ENCODE data around the gene SUPT3H. TPM values are rescaled to one million over a fixed set of nuclear protein-coding genes. Genes with fewer than 3 reads are reported as not detected.

SUPT3H gene
- total RNA-seq, 1 experiment from 2014 or later = 10.3 TPM

DNA sequence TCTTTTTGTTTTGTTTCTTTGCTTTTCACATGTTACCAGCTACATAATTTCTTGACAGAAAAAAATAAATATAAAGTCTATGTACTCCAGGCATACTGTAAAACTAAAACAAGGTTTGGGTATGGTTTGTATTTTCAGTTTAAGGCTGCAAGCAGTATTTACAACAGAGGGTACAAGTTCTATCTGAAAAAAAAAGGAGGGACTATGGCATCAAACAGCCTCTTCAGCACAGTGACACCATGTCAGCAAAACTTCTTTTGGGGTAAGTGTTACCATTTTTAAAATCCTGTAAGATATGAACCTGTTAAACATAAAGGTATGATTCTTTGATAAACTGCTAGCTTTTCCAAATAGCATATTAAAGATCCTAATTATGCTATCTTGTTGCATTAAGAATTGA is 49.2 kb downstream of the SUPT3H start:
- Mint-ChIP-seq H3K36me3 (ENCODE audit: insufficient read depth, unreplicated experiment) (no peaks in the 10 kb centered on the region), H3K27ac (ENCODE audit: unreplicated experiment) (no peak overlapping the region), H3K27me3 (ENCODE audit: unreplicated experiment) (no peaks in the 10 kb centered on the region), H3K4me1 (ENCODE audit: low read depth, unreplicated experiment) (no peaks in the 10 kb centered on the region), H3K9me3 (ENCODE audit: low read depth, unreplicated experiment) (no peaks in the 10 kb centered on the region), H3K4me3 (ENCODE audit: low read depth, unreplicated experiment) (no peak overlapping the region)
- TF ChIP-seq, protein P1, sequence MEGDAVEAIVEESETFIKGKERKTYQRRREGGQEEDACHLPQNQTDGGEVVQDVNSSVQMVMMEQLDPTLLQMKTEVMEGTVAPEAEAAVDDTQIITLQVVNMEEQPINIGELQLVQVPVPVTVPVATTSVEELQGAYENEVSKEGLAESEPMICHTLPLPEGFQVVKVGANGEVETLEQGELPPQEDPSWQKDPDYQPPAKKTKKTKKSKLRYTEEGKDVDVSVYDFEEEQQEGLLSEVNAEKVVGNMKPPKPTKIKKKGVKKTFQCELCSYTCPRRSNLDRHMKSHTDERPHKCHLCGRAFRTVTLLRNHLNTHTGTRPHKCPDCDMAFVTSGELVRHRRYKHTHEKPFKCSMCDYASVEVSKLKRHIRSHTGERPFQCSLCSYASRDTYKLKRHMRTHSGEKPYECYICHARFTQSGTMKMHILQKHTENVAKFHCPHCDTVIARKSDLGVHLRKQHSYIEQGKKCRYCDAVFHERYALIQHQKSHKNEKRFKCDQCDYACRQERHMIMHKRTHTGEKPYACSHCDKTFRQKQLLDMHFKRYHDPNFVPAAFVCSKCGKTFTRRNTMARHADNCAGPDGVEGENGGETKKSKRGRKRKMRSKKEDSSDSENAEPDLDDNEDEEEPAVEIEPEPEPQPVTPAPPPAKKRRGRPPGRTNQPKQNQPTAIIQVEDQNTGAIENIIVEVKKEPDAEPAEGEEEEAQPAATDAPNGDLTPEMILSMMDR (IDR thresholded peaks at IDR 0.05; ENCODE audit: unreplicated experiment) = no peak
- no TSS peak for BruUV-seq (replicated peaks)
- DNase-seq = no peak
- CTCF ChIA-PET = no interaction called here
- intact Hi-C loops (cut with micrococcal nuclease; ENCODE audit: unreplicated experiment) = no loop called here

DNA sequence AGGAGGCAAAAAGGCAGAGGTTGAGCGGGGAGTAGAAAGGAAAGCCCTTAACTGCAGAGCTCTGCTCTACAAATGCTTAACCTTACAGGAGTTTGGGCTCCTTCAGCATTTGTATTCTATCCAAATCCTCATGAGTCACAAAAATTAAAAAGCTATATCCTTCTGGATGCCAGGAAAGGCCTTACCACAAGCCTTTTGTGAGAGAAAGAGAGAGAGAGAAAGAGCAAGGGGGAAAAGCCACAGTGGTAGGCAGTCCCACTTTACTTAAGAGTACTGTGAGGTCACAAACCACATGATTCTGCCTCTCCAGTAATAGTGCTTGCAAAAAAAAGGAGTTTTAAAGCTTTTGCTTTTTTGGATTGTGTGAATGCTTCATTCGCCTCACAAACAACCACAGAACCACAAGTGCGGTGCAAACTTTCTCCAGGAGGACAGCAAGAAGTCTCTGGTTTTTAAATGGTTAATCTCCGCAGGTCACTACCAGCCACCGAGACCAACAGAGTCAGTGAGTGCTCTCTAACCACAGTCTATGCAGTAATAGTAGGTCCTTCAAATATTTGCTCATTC is 49.7 kb downstream of the SUPT3H start, which contains the start of gene RUNX2:
Gene RUNX2, plus strand, starts transcription at position 375 of the 567 bp plus-strand sequence. CDS start 397 bp downstream, outside the sequence.
- H3K27me3 Mint-ChIP-seq (ENCODE audit: unreplicated experiment) = no peaks in the 10 kb centered on the region
- no peaks in the 10 kb centered on the region for H3K9me3 Mint-ChIP-seq (ENCODE audit: low read depth, unreplicated experiment)
- no peaks in the 10 kb centered on the region for H3K4me1 Mint-ChIP-seq (ENCODE audit: low read depth, unreplicated experiment)
- CTCF ChIA-PET = no interaction called here
- intact Hi-C loops (cut with micrococcal nuclease; ENCODE audit: unreplicated experiment) = no loop called here
- TF ChIP-seq, protein P1 (IDR thresholded peaks at IDR 0.05; ENCODE audit: unreplicated experiment) = no peak
- no peak for DNase-seq
- H3K4me3 Mint-ChIP-seq (ENCODE audit: low read depth, unreplicated experiment) = no peak within 1 kb of the TSS
- no TSS peak for BruUV-seq (replicated peaks)
- no peaks in the 10 kb centered on the region for H3K36me3 Mint-ChIP-seq (ENCODE audit: insufficient read depth, unreplicated experiment)
- no peak within 1 kb of the TSS for H3K27ac Mint-ChIP-seq (ENCODE audit: unreplicated experiment)

DNA sequence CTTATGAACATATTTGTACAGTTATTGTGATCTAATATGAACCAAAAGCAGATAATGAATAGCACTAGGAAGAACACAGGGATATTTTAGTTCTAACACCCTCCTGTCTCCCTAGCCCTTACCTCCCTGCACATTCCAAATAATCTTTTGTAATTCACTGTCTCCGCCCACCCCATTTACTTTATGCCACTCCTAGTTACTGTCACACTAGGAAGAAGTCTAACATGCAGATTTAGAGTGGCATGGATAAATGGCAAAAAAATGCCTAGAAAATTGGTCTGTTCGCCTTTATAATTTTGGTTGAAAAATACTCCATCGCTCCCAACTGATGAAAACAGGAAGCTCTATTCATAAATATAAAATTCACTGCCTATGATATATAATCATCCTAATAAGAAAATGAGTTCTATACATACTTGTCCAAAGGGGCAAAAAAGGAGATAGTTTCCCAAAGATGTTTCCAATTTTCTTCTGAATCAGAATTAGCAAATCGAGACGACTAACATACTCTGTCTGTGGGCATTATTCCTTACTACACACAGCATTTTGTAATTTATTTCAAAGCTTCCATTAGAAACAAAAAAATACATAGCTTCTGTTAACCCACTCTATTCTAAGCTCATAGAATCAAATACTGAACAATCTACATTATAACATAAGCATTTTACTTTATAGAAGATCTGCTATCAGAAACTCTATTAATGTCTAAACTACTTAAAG is 50.9 kb downstream of the SUPT3H start:
- Mint-ChIP-seq H3K36me3 (ENCODE audit: insufficient read depth, unreplicated experiment) (no peaks in the 10 kb centered on the region), H3K4me3 (ENCODE audit: low read depth, unreplicated experiment) (no peak overlapping the region), H3K4me1 (ENCODE audit: low read depth, unreplicated experiment) (no peaks in the 10 kb centered on the region), H3K27me3 (ENCODE audit: unreplicated experiment) (no peaks in the 10 kb centered on the region), H3K9me3 (ENCODE audit: low read depth, unreplicated experiment) (no peaks in the 10 kb centered on the region), H3K27ac (ENCODE audit: unreplicated experiment) (no peak overlapping the region)
- TF ChIP-seq, protein P1 (IDR thresholded peaks at IDR 0.05; ENCODE audit: unreplicated experiment) = no peak
- no peak for DNase-seq
- intact Hi-C loops (cut with micrococcal nuclease; ENCODE audit: unreplicated experiment) = no loop called here
- CTCF ChIA-PET = no interaction called here
- no TSS peak for BruUV-seq (replicated peaks)

DNA sequence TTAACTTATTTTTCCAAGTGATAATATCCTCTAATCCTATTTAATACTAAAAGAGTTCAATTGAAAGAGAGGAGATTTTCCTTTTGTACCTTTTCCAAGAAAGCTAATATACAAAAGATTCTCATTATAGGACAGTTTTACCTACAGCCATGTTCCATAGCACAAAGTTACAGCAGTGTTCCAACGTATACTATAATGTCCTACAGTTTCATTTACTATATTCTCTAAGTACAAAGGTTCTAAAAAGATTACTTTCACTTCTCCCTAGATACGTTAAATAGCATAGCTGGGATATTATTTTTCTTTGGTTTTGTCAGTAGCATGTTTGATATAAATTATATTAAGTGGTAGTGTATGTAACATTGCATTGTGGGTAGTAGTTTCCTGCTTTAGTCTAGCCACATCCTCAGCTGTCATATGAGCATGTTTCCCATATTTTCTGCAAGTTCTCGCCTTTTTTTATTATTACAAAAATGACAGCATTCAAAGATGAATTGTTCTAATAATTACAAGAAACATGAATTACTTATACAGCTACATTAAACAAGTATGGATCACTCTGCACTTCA is 54.0 kb downstream of the SUPT3H start:
- no TSS peak for BruUV-seq (replicated peaks)
- Mint-ChIP-seq H3K4me3 (ENCODE audit: low read depth, unreplicated experiment) (no peak overlapping the region), H3K4me1 (ENCODE audit: low read depth, unreplicated experiment) (no peaks in the 10 kb centered on the region), H3K27me3 (ENCODE audit: unreplicated experiment) (no peaks in the 10 kb centered on the region), H3K36me3 (ENCODE audit: insufficient read depth, unreplicated experiment) (no peaks in the 10 kb centered on the region), H3K9me3 (ENCODE audit: low read depth, unreplicated experiment) (no peaks in the 10 kb centered on the region), H3K27ac (ENCODE audit: unreplicated experiment) (no peak overlapping the region)
- TF ChIP-seq, protein P1 (IDR thresholded peaks at IDR 0.05; ENCODE audit: unreplicated experiment) = no peak
- CTCF ChIA-PET = no interaction called here
- no peak for DNase-seq
- intact Hi-C loops (cut with micrococcal nuclease; ENCODE audit: unreplicated experiment) = no loop called here

Measured in Calu3 (cell line).